BLaER1 (cell line): ENCODE measurements around the gene AGRP.

ENCODE experiments used
- H3K27ac ChIP-seq: shearing (Covaris generic); formaldehyde crosslinking; 2 replicates; pipeline ENCODE4 v1.8.1; 2022
- H3K27me3 ChIP-seq: shearing (Covaris generic); formaldehyde crosslinking; 2 replicates; pipeline ENCODE4 v1.8.1; 2022
- H3K36me3 ChIP-seq: shearing (Covaris generic); formaldehyde crosslinking; 2 replicates; pipeline ENCODE4 v1.8.1; 2022
- H3K4me1 ChIP-seq: shearing (Covaris generic); formaldehyde crosslinking; 2 replicates; pipeline ENCODE4 v1.8.1; 2022
- H3K4me2 ChIP-seq: shearing (Covaris generic); formaldehyde crosslinking; 2 replicates; pipeline ENCODE4 v1.8.1; 2022
- H3K4me3 ChIP-seq: shearing (Covaris generic); formaldehyde crosslinking; 2 replicates; pipeline ENCODE4 v1.8.1; 2022
- H3K9ac ChIP-seq: shearing (Covaris generic); formaldehyde crosslinking; 2 replicates; pipeline ENCODE4 v1.8.1; 2022
- H3K9me3 ChIP-seq: shearing (Covaris generic); formaldehyde crosslinking; 2 replicates; pipeline ENCODE4 v1.8.1; 2022
- H4K20me1 ChIP-seq: shearing (Covaris generic); formaldehyde crosslinking; 2 replicates; pipeline ENCODE4 v1.8.1; 2022
- Cebpa-rat ChIP-seq: shearing (Covaris generic); IDR thresholded peaks from 2 replicates; pipeline ENCODE4 v1.8.1; 2022

Gene AGRP, protein sequence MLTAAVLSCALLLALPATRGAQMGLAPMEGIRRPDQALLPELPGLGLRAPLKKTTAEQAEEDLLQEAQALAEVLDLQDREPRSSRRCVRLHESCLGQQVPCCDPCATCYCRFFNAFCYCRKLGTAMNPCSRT

GRCh38 chr16:67483150-67483549 lies at the start of gene AGRP:
AGRP (minus strand) TSS chr16:67483547; CDS start chr16:67483398, 149 bp downstream.
- H3K4me3 ChIP-seq = peak within 1 kb of the TSS; percentile 93

DNA sequence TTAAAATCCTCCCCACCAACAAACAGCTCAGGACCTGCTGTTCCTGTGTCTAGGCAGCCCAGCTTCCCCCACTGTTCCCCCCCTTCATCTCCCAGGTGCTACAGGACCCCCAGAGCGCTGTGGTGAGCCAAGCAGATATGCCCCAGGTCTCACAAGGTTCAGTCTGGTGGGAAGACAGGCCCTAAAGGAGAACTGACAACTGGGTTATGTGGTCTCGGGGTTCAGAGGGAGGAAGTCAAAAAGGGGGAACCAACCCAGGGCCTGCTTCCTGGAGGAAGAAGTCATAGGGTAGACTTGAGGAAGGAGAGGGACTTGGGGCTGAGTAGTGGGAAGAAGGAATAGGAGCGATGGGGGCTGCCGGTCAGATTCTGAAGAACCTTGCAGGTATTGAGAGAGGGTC lies 47.9 kb upstream of the AGRP start:
- Histone ChIP-seq H3K27me3 (no peaks in the 10 kb centered on the region), H3K4me2 (peak overlapping the region; percentile 99), H3K27ac (peak overlapping the region; percentile 93), H4K20me1 (peaks cover 68% of the 10 kb centered on the region), H3K4me3 (peak overlapping the region; percentile 77), H3K4me1 (peaks cover 73% of the 10 kb centered on the region), H3K9ac (peak overlapping the region; percentile 92), H3K36me3 (peaks cover 13% of the 10 kb centered on the region), H3K9me3 (no peaks in the 10 kb centered on the region)
- TF ChIP-seq Cebpa-rat = no peak

More at GRCh38 chr16:67483150-67483549, at the start of gene AGRP:
- H3K4me2 ChIP-seq = peak within 1 kb of the TSS; percentile 94
- peaks cover 6% of the 10 kb centered on the region; the same call in 1 of the 2 replicates for H3K36me3 ChIP-seq
- H3K4me1 ChIP-seq = peaks cover 84% of the 10 kb centered on the region
- no peaks in the 10 kb centered on the region for H3K9me3 ChIP-seq
- no peak for TF ChIP-seq Cebpa-rat
- H3K27ac ChIP-seq = peak within 1 kb of the TSS; percentile 90
- H4K20me1 ChIP-seq = peaks cover 14% of the 10 kb centered on the region
- H3K27me3 ChIP-seq = no peaks in the 10 kb centered on the region
- H3K9ac ChIP-seq = peak within 1 kb of the TSS; percentile 85

GRCh38 chr16:67530013-67530939 lies 46.9 kb upstream of the AGRP start:
- Histone ChIP-seq H3K27me3 (no peaks in the 10 kb centered on the region), H3K9me3 (no peaks in the 10 kb centered on the region), H3K4me1 (peaks cover 73% of the 10 kb centered on the region), H3K4me2 (peak overlapping the region; percentile 99), H3K4me3 (peak overlapping the region; percentile 77), H3K36me3 (peaks cover 4% of the 10 kb centered on the region), H3K9ac (peak overlapping the region; percentile 92), H4K20me1 (peaks cover 58% of the 10 kb centered on the region), H3K27ac (peak overlapping the region; percentile 93)
- no peak for TF ChIP-seq Cebpa-rat

DNA sequence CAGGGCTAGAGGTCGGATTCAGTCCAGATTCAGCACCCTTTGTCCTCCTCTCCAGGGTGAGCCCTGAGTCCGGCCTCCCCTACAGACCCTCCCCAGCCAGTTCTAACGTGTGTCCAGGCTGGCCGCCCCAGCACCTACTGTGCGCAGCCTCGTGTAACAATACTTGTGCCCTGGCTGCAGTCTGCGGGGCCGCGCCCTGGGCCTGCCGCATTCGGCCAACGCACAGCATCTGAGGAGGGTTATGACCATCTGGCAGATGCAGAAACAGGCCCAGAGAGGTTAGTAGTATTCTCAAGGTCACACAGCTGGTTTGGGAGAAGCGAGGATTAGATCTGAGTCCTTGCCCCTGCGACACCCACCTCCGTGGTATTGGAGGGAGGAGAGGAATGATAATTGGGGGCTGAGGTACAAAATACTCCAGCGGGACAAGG lies 46.2 kb upstream of the AGRP start:
- no peaks in the 10 kb centered on the region for H3K27me3 ChIP-seq
- H3K36me3 ChIP-seq = no peaks in the 10 kb centered on the region; the same call in 1 of the 2 replicates
- no peak for TF ChIP-seq Cebpa-rat
- H4K20me1 ChIP-seq = peaks cover 51% of the 10 kb centered on the region
- H3K27ac ChIP-seq = peak overlapping the region; percentile 93
- H3K4me3 ChIP-seq = peak overlapping the region; percentile 77
- peak overlapping the region; percentile 99 for H3K4me2 ChIP-seq
- H3K4me1 ChIP-seq = peaks cover 73% of the 10 kb centered on the region
- H3K9me3 ChIP-seq = no peaks in the 10 kb centered on the region
- H3K9ac ChIP-seq = peak overlapping the region; percentile 92

GRCh38 chr16:67528870-67529581 lies 45.7 kb upstream of the AGRP start:
- H3K4me1 ChIP-seq = peaks cover 73% of the 10 kb centered on the region
- H3K27me3 ChIP-seq = no peaks in the 10 kb centered on the region
- peak overlapping the region; percentile 93 for H3K27ac ChIP-seq
- H3K4me2 ChIP-seq = peak overlapping the region; percentile 99
- H3K9me3 ChIP-seq = no peaks in the 10 kb centered on the region
- peak overlapping the region; percentile 77 for H3K4me3 ChIP-seq
- H4K20me1 ChIP-seq = peaks cover 46% of the 10 kb centered on the region
- no peak for TF ChIP-seq Cebpa-rat
- no peaks in the 10 kb centered on the region; the same call in 1 of the 2 replicates for H3K36me3 ChIP-seq
- peak overlapping the region; percentile 92 for H3K9ac ChIP-seq

DNA sequence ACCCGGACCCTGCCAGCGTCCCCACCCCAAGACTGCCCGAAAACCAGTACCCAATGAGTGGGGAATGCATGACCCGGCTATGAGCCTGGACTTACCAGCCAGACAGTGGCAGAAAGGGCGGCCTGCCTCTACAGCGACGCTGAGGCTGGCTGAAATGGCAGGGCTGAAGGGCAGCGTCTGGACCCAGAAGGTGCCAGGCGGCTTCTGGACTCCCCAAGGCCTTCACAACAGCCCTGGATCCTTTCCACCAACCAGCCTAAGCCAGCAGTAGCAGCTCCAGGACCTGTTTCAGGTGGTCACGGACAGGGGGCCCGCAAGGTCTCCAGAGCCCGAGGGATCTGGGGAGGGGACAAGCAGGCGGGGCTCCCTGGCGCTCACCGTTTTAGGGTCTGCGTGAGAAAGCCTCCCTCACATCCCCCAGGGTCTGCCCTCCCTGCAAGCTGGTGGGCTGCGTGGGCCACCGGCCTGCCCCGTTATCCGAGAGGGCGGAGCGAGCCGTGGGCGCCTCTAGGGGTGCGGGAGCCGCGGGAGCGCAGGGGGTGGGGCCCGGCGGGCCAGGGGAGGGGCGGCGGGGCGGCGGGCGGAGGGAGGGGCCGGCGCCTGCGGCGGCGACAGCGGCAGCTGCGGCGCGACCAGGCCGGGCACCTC lies 45.0 kb upstream of the AGRP start, which contains the start of gene RIPOR1:
Gene RIPOR1, plus strand, starts transcription at position 608 of the 648 bp plus-strand sequence. CDS start 9,618 bp downstream, outside the sequence.
- Histone ChIP-seq H3K27ac (peak within 1 kb of the TSS; percentile 93), H4K20me1 (peaks cover 39% of the 10 kb centered on the region), H3K36me3 (no peaks in the 10 kb centered on the region; the same call in 1 of the 2 replicates), H3K4me2 (peak within 1 kb of the TSS; percentile 99), H3K4me3 (peak within 1 kb of the TSS; percentile 77), H3K4me1 (peaks cover 69% of the 10 kb centered on the region), H3K9me3 (no peaks in the 10 kb centered on the region), H3K27me3 (no peaks in the 10 kb centered on the region), H3K9ac (peak within 1 kb of the TSS; percentile 92)
- no peak for TF ChIP-seq Cebpa-rat

DNA sequence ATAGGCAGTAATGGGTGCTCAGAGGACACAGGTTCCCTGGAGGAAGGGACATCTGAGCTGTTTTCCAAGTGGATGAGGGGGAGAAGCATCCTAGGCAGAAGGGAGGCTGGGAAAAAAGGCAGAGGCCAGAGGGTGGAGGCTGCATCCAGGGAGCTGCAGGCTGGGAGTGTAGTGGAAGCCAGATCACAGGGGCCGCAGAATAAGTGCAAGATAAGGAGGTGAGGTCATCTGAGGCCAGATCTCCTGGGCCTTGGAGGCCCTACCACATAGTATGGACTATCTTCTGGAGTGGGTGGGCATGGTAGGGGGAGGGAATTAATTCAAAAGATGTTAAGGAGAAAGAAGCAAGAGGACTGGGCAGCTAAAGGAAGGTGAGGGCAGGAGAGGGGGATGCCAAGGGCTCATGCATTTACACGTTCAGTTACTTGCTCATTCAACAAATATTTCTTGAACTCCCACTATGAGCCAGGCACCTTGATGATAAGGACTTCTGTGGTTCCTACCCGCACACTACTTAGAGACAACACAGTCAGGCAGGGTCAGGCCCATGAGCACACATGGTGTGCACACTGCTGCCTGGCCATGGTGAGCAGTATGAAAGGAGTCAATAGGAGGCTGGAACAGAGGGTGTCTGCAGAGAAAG lies 42.9 kb upstream of the AGRP start:
- no peak overlapping the region for H3K27ac ChIP-seq
- H4K20me1 ChIP-seq = peaks cover 18% of the 10 kb centered on the region
- H3K9me3 ChIP-seq = no peaks in the 10 kb centered on the region
- peaks cover 65% of the 10 kb centered on the region for H3K4me1 ChIP-seq
- no peaks in the 10 kb centered on the region for H3K36me3 ChIP-seq
- TF ChIP-seq Cebpa-rat = no peak
- no peak overlapping the region for H3K4me3 ChIP-seq
- H3K4me2 ChIP-seq = peak overlapping the region; percentile 28
- H3K9ac ChIP-seq = no peak overlapping the region
- no peaks in the 10 kb centered on the region for H3K27me3 ChIP-seq

- Histone ChIP-seq H3K4me3 (no peak overlapping the region), H4K20me1 (peaks cover 9% of the 10 kb centered on the region), H3K4me2 (peak overlapping the region; percentile 28), H3K9me3 (no peaks in the 10 kb centered on the region), H3K27ac (no peak overlapping the region), H3K9ac (no peak overlapping the region), H3K36me3 (no peaks in the 10 kb centered on the region), H3K27me3 (no peaks in the 10 kb centered on the region), H3K4me1 (peaks cover 63% of the 10 kb centered on the region)
- TF ChIP-seq Cebpa-rat = no peak
Observed at GRCh38 chr16:67525176-67525860, 42.0 kb upstream of the AGRP start.
